ENCODE results near the gene ADAMTS3.
"Not testable (repeated sequence)": the region's sequence is repeated elsewhere in the genome, so short reads cannot be mapped to it uniquely, and the experiment has no call there.

The ADAMTS3 gene

DNA sequence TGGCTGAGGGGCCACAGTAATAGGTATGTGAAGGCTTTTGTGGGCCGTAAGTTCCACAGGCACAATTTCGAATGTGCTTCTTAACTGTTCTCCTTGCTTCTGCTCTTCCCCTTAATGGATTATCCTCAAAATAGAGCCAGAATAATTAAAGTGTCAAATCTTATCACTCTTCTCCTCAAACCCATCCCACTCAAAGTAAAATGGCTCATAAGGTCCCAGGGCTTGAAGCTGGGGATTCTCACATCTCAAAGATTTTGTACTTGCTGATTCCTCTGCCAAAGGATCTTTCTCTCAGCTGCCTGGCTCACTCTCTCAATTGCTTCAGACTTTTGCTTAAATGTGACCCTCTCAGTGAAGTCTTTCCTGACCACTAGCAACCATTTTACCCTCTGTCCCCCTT is 16.6 kb downstream of the ADAMTS3 start:
- DNase-seq, result no peak

DNA sequence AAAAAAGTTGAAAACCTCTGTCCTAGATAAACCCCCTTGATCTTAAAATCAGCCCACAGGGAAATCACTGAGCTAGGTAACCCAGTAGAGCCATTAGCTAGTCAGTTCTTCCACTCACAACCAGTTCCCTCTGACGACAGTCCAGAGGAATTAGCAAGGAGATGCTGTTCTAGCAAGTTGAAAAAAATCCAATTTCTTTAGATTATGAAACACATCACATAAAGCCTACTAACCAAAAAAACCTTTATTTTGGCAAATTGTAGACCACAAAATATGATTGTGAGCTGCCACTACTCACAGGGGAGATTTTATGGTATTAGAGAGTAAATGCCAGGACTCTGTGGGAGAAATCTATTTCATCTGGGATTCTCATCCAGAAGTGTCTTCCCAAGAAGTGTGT is 22.6 kb downstream of the ADAMTS3 start:
- no peak for DNase-seq

DNA sequence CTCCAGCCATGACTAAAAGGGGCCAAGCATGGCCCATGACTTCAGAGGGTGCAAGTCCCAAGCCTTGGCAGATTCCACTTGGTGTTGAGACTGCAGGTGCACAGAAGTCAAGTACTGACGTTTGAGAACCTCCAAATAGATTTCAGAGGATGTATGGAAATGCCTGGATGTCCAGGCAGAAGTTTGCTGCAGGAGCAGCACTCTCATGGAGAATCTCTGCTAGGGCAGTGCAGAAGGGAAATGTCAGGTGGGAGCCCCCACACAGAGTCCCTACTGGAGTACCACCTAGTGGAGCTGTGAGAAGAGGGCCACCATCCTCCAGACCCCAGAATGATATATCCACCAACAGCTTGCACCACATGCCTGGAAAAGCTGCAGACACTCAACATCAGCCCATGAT is 28.3 kb downstream of the ADAMTS3 start:
- DNase-seq, result not testable (repeated sequence)

DNA sequence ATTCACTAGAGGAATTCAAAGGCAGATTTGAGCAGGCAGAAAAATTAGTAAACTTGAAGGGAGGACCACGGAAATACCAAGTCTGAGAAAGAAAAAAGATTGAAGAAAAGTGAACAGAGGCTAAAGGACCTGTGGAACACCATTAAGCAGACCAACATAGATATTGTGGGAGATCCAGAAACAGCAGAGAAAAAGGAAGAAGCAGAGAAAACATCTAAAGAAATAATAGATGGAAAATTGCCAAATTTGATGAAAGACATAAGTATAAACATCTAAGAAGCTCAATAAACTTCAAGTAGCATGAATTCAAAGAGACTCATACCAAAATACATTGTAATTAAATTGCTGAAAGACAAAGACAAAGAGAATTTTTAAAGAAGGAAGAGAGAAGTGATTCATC is 31.0 kb downstream of the ADAMTS3 start:
- no peak for DNase-seq

DNA sequence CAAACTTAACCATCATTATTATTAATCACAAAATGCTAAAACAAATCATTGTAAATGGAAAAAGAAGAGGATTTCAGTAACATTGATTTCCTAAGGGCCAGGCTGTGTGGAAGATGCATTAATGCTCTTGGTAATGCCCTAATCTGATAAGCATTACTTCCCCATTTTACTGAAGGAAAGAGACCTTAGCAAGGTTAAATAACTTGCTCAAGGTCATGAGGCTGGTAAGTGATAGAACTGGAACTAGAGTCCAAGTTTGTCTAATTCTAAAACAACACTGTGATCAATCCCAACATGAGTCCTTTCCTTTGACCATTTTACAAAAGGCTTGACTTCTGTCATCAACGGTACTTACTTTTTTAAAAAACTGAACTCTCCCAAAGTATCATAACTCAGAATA is 32.6 kb downstream of the ADAMTS3 start:
- no peak for DNase-seq

DNA sequence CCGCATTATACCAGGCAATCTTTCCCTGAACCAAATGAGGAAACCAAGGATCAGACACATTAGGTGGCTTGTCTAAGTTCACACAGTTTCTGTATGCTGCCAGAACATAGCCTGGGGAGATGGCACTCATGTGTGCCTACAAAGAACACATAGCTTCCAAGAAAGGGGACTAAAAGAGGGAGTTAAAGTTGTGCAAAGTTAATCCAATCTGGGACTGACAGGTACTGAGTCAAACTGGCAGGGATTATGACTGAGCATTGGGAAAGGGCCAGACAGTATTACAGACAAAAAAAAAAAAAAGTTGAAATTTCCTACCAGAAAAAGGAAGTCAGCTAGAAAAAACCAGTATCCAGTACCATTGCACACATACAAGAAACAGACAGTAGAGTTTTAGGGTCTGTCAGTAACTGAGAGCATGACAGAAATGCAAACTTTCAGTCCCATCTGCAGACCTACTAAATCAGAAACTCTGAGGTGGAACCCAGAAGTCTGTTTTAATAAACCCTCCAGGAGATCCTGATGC is 37.2 kb downstream of the ADAMTS3 start:
- no peak for DNase-seq

DNA sequence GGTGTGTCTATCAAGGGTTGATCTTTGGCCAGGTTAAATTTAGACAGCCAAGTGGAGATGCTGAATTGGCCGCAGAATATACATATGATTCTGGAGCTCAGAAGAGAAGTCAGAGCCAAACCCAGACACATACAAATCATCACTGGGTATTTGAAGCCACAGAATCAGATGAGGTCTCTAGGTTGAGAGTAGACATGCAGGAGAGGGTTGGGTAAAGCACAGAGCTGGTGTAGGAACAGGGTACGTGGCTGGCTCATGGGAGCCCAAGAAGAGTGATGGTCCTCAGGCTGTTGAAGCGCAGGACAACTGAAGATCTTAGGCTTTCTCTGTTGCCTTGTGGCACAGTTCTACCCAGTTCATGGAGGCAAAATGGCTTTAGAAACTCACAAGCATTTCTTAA is 37.7 kb downstream of the ADAMTS3 start:
- DNase-seq, result no peak

DNA sequence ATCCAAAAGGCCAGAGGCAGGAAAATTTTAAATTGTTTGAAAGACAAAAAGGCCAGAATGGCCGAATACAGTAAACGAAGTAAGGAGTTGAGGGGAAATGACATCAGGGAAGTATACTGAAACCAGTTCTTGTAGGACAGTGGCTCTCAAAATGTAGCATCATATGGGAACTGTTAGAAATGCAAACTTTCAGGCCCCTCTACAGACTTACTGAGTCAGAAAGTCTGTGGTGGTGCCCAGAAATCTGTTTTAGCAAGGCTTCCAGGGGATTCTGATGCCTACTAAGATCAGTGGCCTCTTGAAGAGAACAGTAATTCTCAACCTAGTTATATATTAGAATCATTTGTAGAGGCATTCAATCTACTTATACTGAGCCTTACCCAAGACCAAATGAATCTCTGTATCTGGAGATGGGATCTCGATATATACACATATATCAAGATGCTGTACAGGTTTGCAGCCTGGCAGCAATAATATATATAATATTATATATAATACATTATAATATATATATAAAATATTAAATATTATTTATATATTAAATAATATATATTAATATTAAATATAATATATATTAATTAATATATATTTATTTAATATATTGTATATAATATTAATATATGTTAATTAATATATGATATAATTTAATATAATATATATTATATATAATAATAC is 39.7 kb downstream of the ADAMTS3 start:
- DNase-seq, result no peak

DNA sequence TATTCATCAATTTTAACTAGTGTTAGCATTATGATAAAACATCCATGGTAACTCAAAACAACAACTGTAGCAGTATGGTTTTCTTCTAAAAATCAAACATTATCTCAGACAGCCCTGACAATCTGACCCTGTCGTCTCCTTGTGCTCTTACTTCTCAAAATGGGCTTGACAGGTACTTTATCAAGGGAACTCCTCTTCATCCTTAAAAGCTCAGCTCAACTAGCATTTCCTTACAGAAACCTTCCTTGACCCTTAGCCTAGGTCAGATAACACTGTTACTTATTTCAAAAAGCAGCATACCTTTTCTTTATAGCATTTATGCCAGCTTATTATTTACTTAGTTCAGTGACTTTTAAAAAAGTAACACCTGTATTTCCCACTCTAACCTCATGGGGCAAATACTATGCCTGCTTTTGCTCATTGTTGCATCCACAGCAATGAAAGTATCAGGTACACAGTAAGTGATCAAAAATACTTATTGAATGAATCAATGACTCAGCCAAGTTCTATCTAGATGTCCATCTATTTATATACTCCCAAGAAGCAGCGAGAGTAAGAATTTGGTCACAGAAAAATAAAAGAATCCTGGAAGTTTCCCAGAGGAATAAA is 41.9 kb downstream of the ADAMTS3 start:
- DNase-seq, result no peak

DNA sequence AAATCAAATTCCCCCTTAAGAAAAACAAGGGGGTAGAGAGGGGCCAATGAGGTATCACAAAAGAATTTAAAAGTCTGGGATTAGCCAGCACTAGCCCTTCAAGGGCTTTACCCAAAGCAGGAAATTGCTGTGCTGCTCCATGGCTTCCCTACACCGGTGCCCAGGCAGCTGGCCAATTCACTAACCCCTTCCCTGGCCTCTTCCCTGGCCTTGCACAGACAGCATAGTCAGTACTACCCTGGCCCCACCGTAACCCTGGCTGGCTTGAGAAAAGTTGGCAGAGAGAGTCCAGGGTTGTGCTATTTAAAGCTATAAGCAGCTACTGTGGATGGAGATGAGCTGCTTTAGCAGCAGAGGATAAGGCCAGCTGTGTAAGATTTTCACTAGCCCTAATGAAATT is 43.1 kb downstream of the ADAMTS3 start:
- DNase-seq, result no peak

DNA sequence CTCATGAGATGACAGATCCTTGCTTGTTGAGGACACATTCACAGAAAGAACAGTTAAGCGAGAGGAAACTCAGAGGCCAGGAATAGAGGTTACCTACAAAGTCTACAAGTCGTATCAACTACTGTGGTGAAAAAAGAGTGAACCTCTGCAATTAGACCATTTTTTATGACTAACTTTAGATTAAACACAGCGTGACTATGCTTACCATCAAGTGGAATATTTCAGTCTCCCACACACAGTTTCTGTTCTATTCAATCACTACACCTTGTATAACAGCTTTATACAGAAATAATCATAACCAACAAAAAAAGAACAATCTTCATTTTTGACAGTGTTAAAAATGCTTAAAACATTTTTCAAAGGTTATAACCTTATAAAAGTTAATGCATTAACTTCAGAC is 46.6 kb downstream of the ADAMTS3 start:
- no peak for DNase-seq

DNA sequence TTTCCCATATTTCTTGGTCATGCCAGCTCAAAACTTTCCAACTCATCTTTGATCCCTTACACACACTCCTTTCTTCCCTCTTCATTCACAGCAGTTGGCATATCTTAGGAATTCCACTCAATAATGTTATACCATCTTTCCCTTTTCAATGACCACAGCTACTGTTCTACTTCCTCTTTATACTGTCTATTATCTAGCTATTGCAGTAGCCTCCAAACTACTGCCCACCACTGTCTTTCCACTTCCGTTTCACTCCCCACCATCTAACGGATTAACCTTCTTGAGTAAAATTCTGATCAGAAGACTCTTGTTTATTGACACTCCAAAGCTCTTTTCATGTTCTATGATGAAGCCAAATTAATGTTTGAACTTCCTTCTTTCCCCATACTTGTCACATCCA is 55.8 kb downstream of the ADAMTS3 start:
- no peak for DNase-seq

DNA sequence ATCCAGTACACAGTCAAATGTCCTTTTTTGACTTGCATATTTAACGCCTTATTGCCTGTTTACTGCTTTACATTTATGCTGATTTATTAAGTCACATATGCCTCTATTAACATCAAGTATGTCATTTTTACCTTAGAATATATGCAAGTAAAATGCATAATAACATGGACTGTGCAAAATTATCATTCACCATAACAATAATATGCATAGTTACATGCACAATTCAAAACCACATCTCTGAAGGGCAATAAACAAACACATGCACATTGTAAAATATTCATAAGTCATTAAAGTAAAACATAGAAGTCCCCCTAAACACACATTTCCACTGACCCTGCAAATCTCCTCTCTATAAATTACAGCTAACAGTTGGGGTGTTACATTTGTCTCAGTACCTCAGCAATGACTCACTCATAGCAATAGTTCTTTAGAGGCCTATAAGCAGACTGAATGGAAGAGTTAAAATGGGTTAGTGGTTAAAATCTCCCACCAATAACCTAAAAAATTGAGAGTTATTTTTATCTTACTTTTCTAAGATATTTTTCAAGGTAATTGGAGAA is 61.1 kb downstream of the ADAMTS3 start:
- DNase-seq, result no peak

DNA sequence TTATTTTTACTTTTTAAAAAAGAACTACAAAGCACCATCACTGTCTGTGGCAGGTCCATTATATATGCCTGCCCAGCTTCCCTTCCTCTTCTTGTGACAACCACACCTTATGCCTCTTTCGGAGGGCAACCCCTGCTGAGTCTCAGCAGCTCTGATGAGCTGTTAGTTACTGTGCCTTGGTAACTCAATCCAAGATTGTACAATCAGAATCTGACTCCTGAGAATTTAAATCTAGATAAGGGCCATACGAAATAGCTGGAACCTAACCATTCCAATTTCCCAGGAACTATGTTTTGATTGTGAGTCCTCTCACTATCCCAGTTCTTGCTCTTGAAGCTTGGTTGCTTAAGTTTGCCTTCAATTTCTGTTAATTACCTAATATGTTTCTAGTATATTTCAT is 61.9 kb downstream of the ADAMTS3 start:
- DNase-seq, result no peak

DNA sequence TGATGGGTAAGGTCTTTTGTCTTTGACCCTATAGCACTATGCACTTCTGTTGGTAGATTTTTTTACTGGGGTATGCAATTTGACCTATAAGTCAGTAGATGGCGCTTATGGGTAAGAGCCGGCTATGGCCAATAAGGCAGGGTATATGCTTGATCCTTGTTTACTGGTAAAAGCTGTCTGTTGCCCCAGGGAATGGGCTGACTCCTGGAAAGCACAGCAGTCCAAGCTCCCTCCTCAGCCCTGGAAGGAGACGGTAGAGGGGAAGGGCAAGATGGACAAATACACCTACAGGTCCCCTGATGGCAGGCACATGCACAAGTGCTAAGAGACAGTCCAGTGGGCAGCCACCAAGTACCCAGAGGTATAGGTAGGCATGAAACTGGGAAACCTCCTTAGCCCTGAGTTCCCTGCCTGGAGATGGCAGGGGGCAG is 63.7 kb downstream of the ADAMTS3 start:
- no peak for DNase-seq

DNA sequence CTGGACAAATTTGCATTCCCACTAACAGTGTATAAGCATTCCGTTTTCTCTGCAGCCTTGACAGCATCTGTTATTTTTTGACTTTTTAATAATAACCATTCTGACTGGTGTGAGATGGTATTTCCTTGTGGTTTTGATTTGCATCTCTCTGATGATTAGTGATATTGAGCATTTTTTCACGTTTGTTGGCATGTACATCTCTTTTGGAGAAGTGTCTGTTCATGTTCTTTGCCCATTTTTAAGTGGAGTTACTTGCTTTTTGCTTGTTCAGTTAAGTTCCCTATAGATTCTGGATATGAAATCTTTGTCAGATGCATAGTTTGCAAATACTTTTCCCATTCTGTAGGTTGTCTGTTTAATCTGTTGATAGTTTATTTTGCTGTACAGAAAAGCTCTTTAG is 68.8 kb downstream of the ADAMTS3 start:
- DNase-seq, result no peak

DNA sequence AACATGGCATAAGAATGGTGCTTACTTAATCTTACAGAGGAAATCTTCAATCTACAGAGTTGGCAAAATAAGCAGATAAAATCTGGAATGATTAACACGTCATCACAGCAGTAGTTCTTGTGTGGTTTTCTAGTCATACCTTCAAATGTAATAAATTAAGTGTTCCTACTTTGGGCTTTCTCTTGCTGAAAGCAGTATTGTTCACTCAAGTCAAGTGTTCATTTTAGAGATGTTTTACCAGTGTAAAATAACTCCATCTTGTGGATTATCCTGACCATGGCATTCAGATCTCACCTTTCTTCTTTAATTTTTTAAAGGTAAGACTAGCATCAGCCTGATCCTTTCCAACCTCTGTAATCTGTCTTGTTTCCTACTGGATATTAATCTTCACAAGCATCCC is 72.9 kb downstream of the ADAMTS3 start:
- no peak for DNase-seq

DNA sequence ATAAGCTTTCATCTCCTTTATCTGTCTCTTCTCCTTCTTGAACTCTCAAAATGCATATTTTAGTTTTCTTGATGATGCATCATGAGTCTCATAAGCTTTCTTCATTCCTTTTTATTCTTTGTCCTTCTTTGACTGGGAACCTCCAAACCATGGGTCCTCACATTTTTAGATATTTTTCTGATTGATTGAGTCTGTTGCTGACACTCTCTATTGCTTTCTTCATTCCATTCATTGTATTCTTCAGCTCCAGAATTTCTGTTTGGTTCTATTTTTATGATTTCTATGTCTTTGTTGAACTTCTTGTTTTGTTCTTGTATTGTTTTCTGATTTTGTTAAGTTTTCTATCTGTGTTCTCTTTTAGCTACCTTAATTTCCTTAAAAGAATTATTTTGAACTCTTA is 74.9 kb downstream of the ADAMTS3 start:
- no peak for DNase-seq

DNA sequence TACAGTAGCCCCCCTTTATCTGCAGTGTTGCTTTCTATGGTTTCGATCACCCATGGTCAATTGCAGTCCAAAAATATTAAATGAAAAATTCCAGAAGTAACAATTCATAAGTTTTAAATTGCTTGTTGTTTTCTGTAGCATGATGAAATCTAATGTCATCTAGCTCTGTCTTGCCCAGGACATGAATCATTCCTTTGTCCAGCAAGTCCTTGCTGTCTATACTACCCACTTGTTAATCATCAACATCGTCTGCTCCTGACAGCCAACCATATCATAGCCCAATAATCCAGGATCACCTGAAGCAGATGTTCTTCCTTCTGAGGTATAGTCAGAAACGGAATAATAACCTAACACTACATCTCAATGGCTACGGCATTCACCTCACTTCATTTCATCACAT is 79.8 kb downstream of the ADAMTS3 start:
- no peak for DNase-seq

DNA sequence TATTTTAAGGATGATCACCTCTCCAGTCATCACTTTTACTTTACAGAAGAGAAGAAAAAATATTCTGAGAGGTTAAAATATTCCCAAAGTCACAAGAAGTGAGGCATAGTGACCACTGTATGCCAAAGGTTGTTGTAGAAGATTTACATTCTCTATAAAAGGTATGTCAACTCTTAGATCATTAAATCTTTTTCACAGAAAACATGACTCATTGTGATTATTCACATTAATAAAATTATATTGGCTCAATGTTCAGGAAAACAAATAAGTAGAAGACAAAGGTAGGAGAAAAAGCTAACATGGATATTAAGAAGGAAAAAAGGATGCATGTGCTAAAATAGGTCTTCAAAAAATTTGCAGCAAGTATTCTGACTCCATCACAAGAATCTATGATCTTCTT is 82.0 kb downstream of the ADAMTS3 start:
- no peak for DNase-seq

DNA sequence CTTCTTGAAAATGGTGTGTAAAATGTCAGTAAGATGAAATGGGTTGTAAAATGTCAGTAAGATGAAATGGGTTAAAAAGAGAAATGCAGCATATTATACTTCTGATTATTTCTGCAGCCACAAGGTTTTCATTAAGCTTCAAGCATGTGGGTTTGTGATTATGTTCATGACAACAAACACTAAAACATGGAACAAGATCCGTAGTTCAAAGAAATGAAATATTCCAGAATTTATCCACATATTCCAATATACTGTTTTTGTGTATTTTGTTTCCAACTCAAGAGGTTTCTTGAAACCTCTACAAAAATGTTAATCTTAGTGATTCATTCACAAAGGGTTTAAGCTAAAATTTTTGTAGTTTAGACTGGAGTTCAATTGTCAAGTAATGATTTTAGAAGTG is 84.0 kb downstream of the ADAMTS3 start:
- DNase-seq, result no peak

DNA sequence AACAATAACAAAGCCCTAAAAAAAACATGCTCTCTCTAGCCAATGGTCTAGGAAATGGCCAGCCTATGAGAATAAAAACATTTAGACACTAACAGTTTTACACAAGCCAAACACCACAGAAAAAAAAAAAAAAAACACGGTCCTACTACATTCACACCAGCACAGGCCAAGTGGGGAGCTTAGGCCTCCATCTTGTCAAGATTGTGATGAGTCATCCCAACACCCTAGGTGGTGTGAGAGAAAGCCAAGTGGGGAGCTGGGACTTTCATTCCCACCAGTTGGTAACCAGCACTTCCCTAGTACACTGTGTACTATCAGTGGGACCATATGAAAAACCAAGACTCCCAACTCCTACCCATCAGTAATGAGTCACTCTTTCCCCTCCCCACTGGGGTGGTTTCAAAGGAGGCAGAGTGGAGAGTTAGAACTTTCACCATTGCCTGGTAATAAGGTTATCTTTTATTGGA is 95.6 kb downstream of the ADAMTS3 start:
- DNase-seq, result no peak

DNA sequence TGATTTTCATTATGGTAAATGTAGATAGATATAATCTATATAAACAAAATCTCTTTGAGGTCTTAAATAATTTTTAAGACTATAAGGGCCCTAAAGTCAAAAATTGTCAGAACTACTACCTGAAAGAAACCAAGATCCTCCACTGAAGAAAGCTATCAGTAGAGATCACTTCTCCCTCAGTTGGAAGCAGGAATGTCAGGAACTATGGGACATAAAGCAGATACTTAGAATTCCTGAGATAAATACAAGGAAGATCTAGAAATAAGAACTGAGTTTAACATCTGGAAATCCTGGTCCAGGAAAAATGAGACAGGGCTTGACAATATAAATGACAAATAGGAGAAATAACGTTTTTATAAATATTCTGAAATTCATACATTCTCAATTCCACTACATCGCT is 97.2 kb downstream of the ADAMTS3 start:
- DNase-seq, result no peak

DNA sequence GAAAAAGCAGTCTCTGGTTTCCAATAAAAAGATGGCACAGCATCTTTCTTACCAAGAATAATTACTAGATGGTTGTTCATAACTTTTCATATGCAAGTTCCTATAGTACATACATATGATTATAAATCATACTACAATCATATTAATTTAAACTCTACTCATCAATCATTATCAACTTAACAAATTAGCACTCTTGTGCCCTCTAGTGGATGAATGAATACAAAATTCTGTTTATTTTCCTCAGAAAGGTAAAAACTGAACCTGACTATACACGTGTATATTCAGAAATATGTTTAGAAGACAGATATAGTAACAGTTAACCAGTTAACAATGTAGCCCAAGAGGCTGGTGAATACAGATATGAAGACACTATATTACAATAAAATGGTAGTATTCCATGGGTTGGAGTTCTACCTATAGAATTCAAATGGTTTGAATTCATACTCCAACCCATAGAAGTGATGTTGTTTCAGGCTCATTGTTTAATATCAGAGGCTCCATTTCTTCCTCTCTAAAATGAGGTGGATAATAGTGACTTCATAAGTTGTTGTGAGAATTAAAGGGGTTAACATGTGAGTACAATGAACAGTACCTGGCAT is 100.0 kb downstream of the ADAMTS3 start:
- no peak for DNase-seq
